A673 (cell line): ENCODE results near the gene TINAGL1. TPM values are rescaled to one million over a fixed set of nuclear protein-coding genes. Genes with fewer than 3 reads are reported as not detected.

ENCODE experiments used
- BruUV-seq: library from RNA; stranded (reverse); fragments of 400-500 nt; replicated peaks from 2 replicates; lab custom pipeline; 2021; lab: Mats Ljungman, UMichigan
- CTCF ChIA-PET: fragments of 300-600 bp; sonication (Branson Sonifier 250); formaldehyde crosslinking; loops from one replicate; lab custom pipeline; 2022; ENCODE audit warnings: antibody characterized with exemption; lab: Charles Lee
- POLR2A ChIA-PET: fragments of 300-600 bp; sonication (Branson Sonifier 250); formaldehyde crosslinking; loops from one replicate; lab custom pipeline; 2022; ENCODE audit warnings: antibody characterized with exemption; ENCODE audit not compliant: low non-redundant PET; lab: Charles Lee
- DNase-seq: peaks from one replicate; pipeline ENCODE4 v3.0.0-alpha.2; 2015; ENCODE audit warnings: low spot score
- H3K27ac ChIP-seq: fragments of 200-600 bp; sonication (generic); 2 replicates; pipeline ENCODE4 v1.5.1; 2016; ENCODE audit warnings: mixed run types, low read depth, mild to moderate bottlenecking, mixed read lengths, antibody characterized with exemption, low read length; ENCODE audit not compliant: poor library complexity, severe bottlenecking
- H3K27me3 ChIP-seq: fragments of 200-600 bp; sonication (generic); replicated peaks from 2 replicates; pipeline ENCODE4 v1.6.1; 2017; ENCODE audit warnings: mixed run types, low read depth, mild to moderate bottlenecking, mixed read lengths, antibody characterized with exemption, low read length; ENCODE audit not compliant: insufficient read depth, poor library complexity
- H3K36me3 ChIP-seq: fragments of 200-600 bp; sonication (generic); 2 replicates; pipeline ENCODE4 v1.6.1; 2016; ENCODE audit warnings: mixed run types, mild to moderate bottlenecking, mixed read lengths, antibody characterized with exemption, low read length; ENCODE audit not compliant: insufficient read depth, poor library complexity, severe bottlenecking
- H3K4me1 ChIP-seq: fragments of 200-600 bp; sonication (generic); 2 replicates; pipeline ENCODE4 v1.6.1; 2017; ENCODE audit warnings: mixed run types, mild to moderate bottlenecking, mixed read lengths, antibody characterized with exemption, low read length; ENCODE audit not compliant: insufficient read depth, poor library complexity, severe bottlenecking
- H3K4me3 ChIP-seq: fragments of 200-600 bp; sonication (generic); 2 replicates; pipeline ENCODE4 v1.5.1; 2016; ENCODE audit warnings: low read depth, mixed run types, mild to moderate bottlenecking, mixed read lengths, low read length; ENCODE audit not compliant: poor library complexity, severe bottlenecking
- H3K9me3 ChIP-seq: fragments of 200-600 bp; sonication (generic); 2 replicates; pipeline ENCODE4 v1.6.1; 2016; ENCODE audit warnings: mixed run types, low read depth, mild to moderate bottlenecking, mixed read lengths, antibody characterized with exemption, low read length; ENCODE audit not compliant: poor library complexity, severe bottlenecking
- EZH2 ChIP-seq: fragments of 200-600 bp; sonication (generic); IDR thresholded peaks from 2 replicates; pipeline ENCODE4 v1.6.1; 2017; ENCODE audit warnings: borderline replicate concordance, low read depth, mild to moderate bottlenecking, mixed read lengths, antibody characterized with exemption, low read length; ENCODE audit not compliant: poor library complexity, severe bottlenecking
- intact Hi-C: fragments of 100-400 bp; cut with micrococcal nuclease; formaldehyde crosslinking; loops from one replicate; pipeline ENCODE4 v1.10.0; 2022; ENCODE audit not compliant: unreplicated experiment
- total RNA-seq: library from RNA; stranded (reverse); gene quantifications from 2 replicates; pipeline ENCODE4 v1.2.3, GENCODE V29; 2021
- TF ChIP-seq, protein P1 (sequence below): fragments of 300-800, 200-600 bp; sonication (generic); conservative IDR thresholded peaks from 2 replicates; pipeline ENCODE4 v1.5.1; 2017; ENCODE audit warnings: low read depth, mild to moderate bottlenecking, antibody characterized with exemption, low read length, moderate library complexity, mixed read lengths

Gene TINAGL1
- total RNA-seq, 1 experiment from 2014 or later, result not detected

DNA sequence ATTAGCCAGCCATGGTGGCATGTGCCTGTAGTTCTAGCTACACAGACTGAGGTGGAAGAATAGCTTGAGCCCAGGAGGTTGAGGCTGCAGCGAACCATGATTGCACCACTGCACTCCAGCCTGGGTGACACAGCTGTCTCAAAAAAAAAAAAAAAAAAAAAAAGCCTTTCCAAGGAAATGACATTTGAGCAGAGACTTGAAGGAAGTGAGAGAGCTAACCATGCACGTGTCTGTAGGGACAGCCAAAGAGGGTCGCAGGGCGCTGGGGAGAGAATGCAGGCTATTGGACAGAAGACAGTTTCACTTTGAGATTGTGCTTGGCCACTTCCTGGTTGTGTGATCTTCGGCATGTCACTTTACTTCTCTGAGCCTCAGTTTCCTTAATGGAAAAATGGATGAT lies 48.0 kb downstream of the TINAGL1 start:
- H3K27ac ChIP-seq, result no peak overlapping the region
- intact Hi-C loops, result no loop called here
- H3K36me3 ChIP-seq, result peaks cover 9% of the 10 kb centered on the region
- no peak overlapping the region for H3K4me3 ChIP-seq
- POLR2A ChIA-PET, result no interaction called here
- H3K9me3 ChIP-seq, result no peaks in the 10 kb centered on the region
- TF ChIP-seq, protein P1, sequence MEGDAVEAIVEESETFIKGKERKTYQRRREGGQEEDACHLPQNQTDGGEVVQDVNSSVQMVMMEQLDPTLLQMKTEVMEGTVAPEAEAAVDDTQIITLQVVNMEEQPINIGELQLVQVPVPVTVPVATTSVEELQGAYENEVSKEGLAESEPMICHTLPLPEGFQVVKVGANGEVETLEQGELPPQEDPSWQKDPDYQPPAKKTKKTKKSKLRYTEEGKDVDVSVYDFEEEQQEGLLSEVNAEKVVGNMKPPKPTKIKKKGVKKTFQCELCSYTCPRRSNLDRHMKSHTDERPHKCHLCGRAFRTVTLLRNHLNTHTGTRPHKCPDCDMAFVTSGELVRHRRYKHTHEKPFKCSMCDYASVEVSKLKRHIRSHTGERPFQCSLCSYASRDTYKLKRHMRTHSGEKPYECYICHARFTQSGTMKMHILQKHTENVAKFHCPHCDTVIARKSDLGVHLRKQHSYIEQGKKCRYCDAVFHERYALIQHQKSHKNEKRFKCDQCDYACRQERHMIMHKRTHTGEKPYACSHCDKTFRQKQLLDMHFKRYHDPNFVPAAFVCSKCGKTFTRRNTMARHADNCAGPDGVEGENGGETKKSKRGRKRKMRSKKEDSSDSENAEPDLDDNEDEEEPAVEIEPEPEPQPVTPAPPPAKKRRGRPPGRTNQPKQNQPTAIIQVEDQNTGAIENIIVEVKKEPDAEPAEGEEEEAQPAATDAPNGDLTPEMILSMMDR, result no peak
- no peak for TF ChIP-seq EZH2
- no peak for DNase-seq
- H3K4me1 ChIP-seq, result no peaks in the 10 kb centered on the region
- CTCF ChIA-PET, result no interaction called here
- no peaks in the 10 kb centered on the region for H3K27me3 ChIP-seq
- BruUV-seq, result no TSS peak

DNA sequence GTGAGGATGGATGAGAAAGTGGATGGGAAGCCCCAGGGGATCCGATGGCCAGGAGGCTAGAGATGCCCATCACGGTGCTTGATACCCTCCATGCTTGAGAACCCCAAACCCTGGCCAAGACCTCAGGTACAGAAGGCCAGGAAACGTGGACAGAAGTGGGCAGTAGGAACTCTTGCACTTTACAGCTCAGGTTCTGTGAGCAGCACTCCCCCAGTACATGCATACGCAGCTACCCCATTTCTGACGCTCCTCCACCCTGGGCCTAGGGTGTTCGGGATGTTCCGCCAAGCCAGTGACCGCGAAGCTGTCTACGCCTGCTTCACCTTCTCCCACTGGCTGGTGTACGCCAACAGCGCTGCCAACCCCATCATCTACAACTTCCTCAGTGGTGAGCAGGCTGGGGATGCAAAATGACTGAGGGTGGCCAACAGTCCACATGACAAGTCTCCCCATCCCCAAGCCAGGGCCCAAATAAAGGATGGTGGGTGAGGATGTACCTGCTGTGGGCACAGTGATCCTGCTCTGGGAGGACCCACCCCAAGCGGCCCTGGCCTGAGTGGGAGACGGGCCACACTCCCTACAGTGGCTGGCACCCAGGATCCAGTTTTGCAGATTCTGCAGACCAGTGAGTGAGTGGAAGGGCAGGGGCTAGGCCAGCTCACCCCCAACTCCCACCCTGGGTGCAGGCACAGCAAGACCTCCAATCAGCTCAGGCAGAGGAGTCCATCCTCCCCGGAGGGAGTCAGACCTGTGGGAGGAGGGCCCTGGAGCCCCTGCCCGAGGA lies 48.6 kb downstream of the TINAGL1 start:
- BruUV-seq, result no TSS peak
- H3K9me3 ChIP-seq, result no peaks in the 10 kb centered on the region

DNA sequence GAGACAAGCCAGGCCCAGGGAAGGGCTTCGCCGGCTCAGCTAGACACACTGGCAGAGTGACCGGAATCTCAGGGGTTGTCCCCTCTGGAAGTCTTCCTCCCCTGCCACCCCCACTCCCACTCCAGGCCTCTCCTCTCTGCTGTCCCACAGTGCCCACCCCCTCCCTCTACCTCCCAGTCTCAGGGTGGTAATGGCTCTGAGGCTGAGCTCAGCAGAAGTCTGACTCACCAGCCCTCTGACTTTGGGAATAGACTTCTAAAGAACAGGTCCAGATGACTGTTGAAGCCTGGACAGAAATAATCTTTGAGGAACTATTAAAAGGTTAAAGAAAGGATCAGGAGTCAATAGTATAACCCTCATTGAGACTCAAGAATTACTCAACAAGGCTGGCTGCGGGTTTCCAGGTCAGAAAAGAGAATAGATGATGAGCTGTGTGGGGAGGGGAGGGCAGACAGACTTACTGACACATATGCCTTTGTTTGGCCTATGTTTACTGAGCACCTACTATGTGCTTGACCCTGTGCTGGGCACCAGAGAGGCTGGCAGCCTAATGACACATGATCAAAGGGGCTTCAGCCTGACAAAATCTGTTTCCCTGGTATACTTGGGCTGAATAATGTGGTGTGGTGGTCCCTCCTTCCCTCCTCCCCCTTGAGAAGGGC lies 49.4 kb downstream of the TINAGL1 start:
- Histone ChIP-seq H3K9me3 (no peaks in the 10 kb centered on the region), H3K36me3 (peaks cover 14% of the 10 kb centered on the region), H3K4me3 (no peak overlapping the region), H3K4me1 (no peaks in the 10 kb centered on the region), H3K27me3 (no peaks in the 10 kb centered on the region), H3K27ac (no peak overlapping the region)
- CTCF ChIA-PET, result no interaction called here
- POLR2A ChIA-PET, result no interaction called here
- no TSS peak for BruUV-seq
- intact Hi-C loops, result no loop called here
- DNase-seq, result no peak
- no peak for TF ChIP-seq EZH2
- TF ChIP-seq, protein P1, result no peak

More for the DNA sequence above, 48.6 kb downstream of the TINAGL1 start:
- ChIA-PET CTCF (no interaction called here), POLR2A (no interaction called here)
- intact Hi-C loops, result no loop called here
- H3K36me3 ChIP-seq, result peaks cover 14% of the 10 kb centered on the region
- H3K4me3 ChIP-seq, result no peak overlapping the region
- DNase-seq, result no peak
- no peaks in the 10 kb centered on the region for H3K4me1 ChIP-seq
- H3K27me3 ChIP-seq, result no peaks in the 10 kb centered on the region
- TF ChIP-seq EZH2, result no peak
- TF ChIP-seq, protein P1, result no peak
- no peak overlapping the region for H3K27ac ChIP-seq
